Right cardiac atrium (tissue), 5 donors: ENCODE data around the gene DAO. TPM values are rescaled to one million over a fixed set of nuclear protein-coding genes. Genes with fewer than 3 reads are reported as not detected.

Source experiments
- ATAC-seq, 2 donors: fragments of 200-7000 bp; cut with Tn5 transposase; one replicate each; pipeline versions ENCODE4 v1.8.0 to v1.9.1; 2020; ENCODE audit warnings: moderate library complexity in 2 of 2, mild to moderate bottlenecking in 1 of 2
- DNase-seq, 3 donors: peaks; one replicate each; pipeline ENCODE4 v3.0.0-alpha.2; 2020
- H3K27ac ChIP-seq: one replicate; pipeline ENCODE4 v1.5.1; 2013; ENCODE audit warnings: mild to moderate bottlenecking, low read length, control low read depth, moderate library complexity
- H3K27me3 ChIP-seq: one replicate; pipeline ENCODE4 v1.6.1; 2013; ENCODE audit not compliant: control insufficient read depth, insufficient read depth
- H3K4me1 ChIP-seq: one replicate; pipeline ENCODE4 v1.6.1; 2013; ENCODE audit warnings: low read length; ENCODE audit not compliant: control insufficient read depth, insufficient read depth
- H3K4me3 ChIP-seq: one replicate; pipeline ENCODE4 v1.5.1; 2013; ENCODE audit warnings: low read length, control low read depth
- H3K9me3 ChIP-seq: one replicate; pipeline ENCODE4 v1.6.1; 2013; ENCODE audit warnings: low read length; ENCODE audit not compliant: control insufficient read depth
- WGBS: extraction: QIAGEN DNeasy Blood & Tissue Kit; methylation state at CpG from one replicate; pipeline ENCODE4 v1.1.7; 2013; 5-methylcytosine and 5-hydroxymethylcytosine counted together
- intact Hi-C, 4 donors: fragments of 100-400 bp; cut with DNase I; formaldehyde crosslinking; loops; one replicate each; pipeline versions ENCODE4 v1.11.0 to v1.14.0; 2022 to 2023
- polyA plus RNA-seq: library from polyadenylated mRNA; stranded (reverse); fragments of 200-250 nt; gene quantifications from one replicate; pipeline ENCODE4 v1.2.3, GENCODE V29; 2013
- total RNA-seq, 4 donors: library from RNA; stranded (reverse); fragmentation: NEBNext Ultra II Directional; extraction: Animal tissue kit (Norgen Biotek cat#: 25700); gene quantifications; one replicate each; pipeline ENCODE4 v1.2.1, GENCODE V29; 2021
- donor health status: healthy with polysubstance abuse.
- donor health status: DM: no; HTN: yes; CAD: no.
- donor health status: DM: no; HTN: no; CAD: no.
- donor health status: DM: no; HTN: yes; CAD: no; lungs with severe emphysema.
- donor health status: DM: yes; HTN: yes; CAD: no.

DAO gene
- total and polyA plus RNA-seq, 5 donors: not detected

DNA sequence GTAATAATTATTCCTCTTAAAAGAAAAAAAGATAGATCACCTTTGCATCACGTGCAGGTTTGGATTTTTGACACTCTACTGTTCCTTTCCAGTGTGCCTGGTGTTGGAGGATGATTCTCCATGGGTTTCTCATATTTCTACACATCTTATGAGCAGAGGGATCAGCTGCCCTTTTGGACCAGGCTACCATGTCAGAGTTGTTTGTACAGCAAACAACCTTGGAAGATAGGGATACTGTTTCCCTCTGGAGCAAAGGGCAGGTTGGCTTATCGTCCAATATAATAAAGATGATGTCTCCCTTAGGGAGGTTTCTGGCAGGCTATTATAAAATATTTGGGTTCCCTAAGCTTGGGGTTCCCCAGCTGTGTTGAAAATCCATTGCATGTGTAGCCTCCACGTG is 42.1 kb downstream of the DAO start:
- Histone ChIP-seq H3K27ac (no peak overlapping the region), H3K4me3 (no peak overlapping the region), H3K4me1 (no peaks in the 10 kb centered on the region), H3K9me3 (no peaks in the 10 kb centered on the region), H3K27me3 (no peaks in the 10 kb centered on the region)
- ATAC-seq (no peak), DNase-seq (no peak)
- WGBS: 67% methylated on average over 3 of the region's 3 CpGs
- intact Hi-C loops: no loop called here

DNA sequence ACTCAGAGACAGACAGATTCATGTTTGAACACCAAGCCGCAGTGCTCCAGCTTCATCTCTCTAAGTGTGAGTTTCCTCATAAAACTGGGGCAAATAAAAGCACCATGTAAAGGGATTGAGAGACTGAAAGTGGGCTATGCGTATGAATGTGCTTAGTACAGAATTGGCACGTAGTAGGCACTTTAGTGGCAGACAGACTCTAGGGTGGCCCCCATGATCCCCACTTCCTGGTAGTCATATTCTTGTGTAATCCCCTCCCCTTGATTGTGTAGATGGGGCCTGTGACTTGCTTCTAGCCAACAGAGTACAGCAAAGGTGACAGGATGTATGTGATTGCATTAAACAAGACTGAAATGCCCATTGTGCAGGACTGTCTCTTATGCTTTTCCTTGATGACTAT is 43.0 kb downstream of the DAO start:
- DNase-seq (no peak), ATAC-seq (no peak)
- Histone ChIP-seq H3K27me3 (no peaks in the 10 kb centered on the region), H3K9me3 (no peaks in the 10 kb centered on the region), H3K27ac (no peak overlapping the region), H3K4me1 (no peaks in the 10 kb centered on the region), H3K4me3 (no peak overlapping the region)
- 91% methylated on average over 3 of the region's 3 CpGs for WGBS
- intact Hi-C loops: no loop called here

GRCh38 chr12:108928695-108929094 is 48.8 kb downstream of the DAO start:
- Histone ChIP-seq H3K9me3 (no peaks in the 10 kb centered on the region), H3K4me3 (no peak overlapping the region), H3K27ac (no peak overlapping the region), H3K4me1 (no peaks in the 10 kb centered on the region), H3K27me3 (no peaks in the 10 kb centered on the region)
- ATAC-seq (no peak), DNase-seq (no peak)
- intact Hi-C loops: no loop called here
- 93% methylated on average over 8 of the region's 8 CpGs for WGBS

- peak in 1 of 2 donors; percentile 67 for ATAC-seq
- H3K27ac ChIP-seq: no peak overlapping the region
- intact Hi-C loops: no loop called here
- 57% methylated on average over 5 of the region's 5 CpGs for WGBS
- no peak overlapping the region for H3K4me3 ChIP-seq
- no peaks in the 10 kb centered on the region for H3K27me3 ChIP-seq
- no peak for DNase-seq
- no peaks in the 10 kb centered on the region for H3K9me3 ChIP-seq
- H3K4me1 ChIP-seq: no peaks in the 10 kb centered on the region
Observed at GRCh38 chr12:108930155-108930554, 50.3 kb downstream of the DAO start.

DNA sequence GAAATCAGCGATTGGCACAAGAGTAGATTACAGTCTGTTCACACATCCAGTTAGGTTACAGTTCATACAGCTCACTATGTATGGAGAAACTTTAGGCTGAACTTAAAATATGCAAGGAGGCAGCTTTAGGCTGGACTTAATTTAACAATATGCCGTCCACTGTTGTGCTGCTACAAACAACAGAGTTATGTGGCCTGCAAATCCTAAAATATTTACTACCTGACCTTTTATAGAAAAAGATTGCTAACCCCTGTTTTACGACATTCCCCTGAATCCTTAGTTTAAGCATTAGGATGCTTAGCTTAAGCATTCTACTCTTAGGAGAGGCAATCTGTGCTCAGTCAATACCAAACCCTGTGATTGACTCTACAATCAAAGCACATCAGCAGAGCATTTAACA is 50.9 kb downstream of the DAO start:
- no peak for DNase-seq
- Histone ChIP-seq H3K4me1 (no peaks in the 10 kb centered on the region), H3K9me3 (no peaks in the 10 kb centered on the region), H3K27ac (no peak overlapping the region), H3K4me3 (no peak overlapping the region), H3K27me3 (no peaks in the 10 kb centered on the region)
- intact Hi-C loops: no loop called here
- WGBS: 94% methylated on average over 3 of the region's 3 CpGs
- ATAC-seq: no peak

- no peak for DNase-seq
- H3K4me1 ChIP-seq: no peaks in the 10 kb centered on the region
- no peak overlapping the region for H3K4me3 ChIP-seq
- intact Hi-C loops: no loop called here
- H3K27ac ChIP-seq: no peak overlapping the region
- 73% methylated on average over 6 of the region's 6 CpGs for WGBS
- no peaks in the 10 kb centered on the region for H3K9me3 ChIP-seq
- ATAC-seq: no peak
- no peaks in the 10 kb centered on the region for H3K27me3 ChIP-seq
Observed at GRCh38 chr12:108933949-108934348, 54.1 kb downstream of the DAO start.

GRCh38 chr12:108935159-108935763 is 55.4 kb downstream of the DAO start:
- Histone ChIP-seq H3K4me3 (no peak overlapping the region), H3K4me1 (no peaks in the 10 kb centered on the region), H3K9me3 (no peaks in the 10 kb centered on the region), H3K27ac (no peak overlapping the region), H3K27me3 (no peaks in the 10 kb centered on the region)
- no peak for ATAC-seq
- 82% methylated on average over 7 of the region's 7 CpGs for WGBS
- intact Hi-C loops: no loop called here
- no peak for DNase-seq

DNA sequence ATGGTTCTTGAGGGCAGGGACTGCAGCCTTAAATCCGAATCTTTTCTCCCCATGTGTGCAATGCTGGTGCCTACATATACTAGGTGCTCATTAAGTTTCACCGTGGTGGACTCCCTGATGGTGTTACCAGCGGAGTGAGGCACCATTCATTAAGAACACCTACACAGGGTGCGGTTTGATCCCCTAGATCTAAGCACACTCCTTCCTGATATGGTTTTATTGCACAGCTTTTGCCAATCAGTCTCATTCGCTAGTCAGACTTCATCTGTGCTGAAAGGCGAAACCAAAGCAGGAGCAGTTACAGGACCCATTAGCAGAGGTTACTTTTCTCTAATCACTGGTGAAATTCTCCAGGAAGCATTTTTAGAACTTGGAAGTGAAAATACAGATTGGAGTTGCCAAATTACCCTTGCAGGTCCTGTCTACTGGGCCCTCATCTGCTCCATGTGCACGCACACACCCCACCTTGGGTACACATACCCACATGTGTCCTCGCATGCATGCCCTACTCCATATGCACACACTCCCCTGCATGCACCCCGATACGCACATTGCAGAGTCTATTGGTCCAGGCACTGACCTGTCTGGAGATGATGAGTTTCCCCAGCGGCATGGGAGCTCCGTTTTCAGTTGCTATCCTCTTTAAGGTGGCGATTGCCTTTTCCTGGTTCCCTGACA is 58.5 kb downstream of the DAO start:
- Histone ChIP-seq H3K27me3 (no peaks in the 10 kb centered on the region), H3K4me1 (no peaks in the 10 kb centered on the region), H3K9me3 (no peaks in the 10 kb centered on the region), H3K27ac (no peak overlapping the region), H3K4me3 (no peak overlapping the region)
- whole genome bisulfite sequencing: 88% methylated on average over 13 of the region's 13 CpGs
- DNase-seq (no peak), ATAC-seq (no peak)
- intact Hi-C loops: no loop called here

DNA sequence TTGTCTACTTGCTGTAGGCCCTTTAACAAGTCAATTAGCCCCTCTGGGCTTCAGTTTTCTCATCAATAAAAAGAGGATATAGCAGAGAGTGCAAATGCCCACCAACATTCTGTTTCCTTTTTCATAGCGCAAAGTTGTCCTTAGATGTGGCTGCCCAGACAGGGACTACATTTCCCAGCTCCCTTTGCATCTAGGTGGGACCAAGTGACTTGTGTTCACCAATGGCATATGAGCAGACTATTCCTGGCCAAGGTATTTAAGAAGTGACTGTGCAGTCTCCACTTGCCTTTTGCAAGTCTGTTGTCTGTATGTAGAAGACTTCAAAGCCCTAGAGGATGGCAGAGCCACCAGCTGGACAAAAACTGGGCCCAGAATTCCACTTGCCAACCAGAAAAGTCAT is 59.7 kb downstream of the DAO start:
- ATAC-seq: peak in 1 of 2 donors; percentile 56
- intact Hi-C loops: no loop called here
- WGBS: 52% methylated on average over 1 of the region's 1 CpG
- no peaks in the 10 kb centered on the region for H3K27me3 ChIP-seq
- H3K27ac ChIP-seq: no peak overlapping the region
- no peak overlapping the region for H3K4me3 ChIP-seq
- H3K9me3 ChIP-seq: no peaks in the 10 kb centered on the region
- DNase-seq: no peak
- H3K4me1 ChIP-seq: no peaks in the 10 kb centered on the region

DNA sequence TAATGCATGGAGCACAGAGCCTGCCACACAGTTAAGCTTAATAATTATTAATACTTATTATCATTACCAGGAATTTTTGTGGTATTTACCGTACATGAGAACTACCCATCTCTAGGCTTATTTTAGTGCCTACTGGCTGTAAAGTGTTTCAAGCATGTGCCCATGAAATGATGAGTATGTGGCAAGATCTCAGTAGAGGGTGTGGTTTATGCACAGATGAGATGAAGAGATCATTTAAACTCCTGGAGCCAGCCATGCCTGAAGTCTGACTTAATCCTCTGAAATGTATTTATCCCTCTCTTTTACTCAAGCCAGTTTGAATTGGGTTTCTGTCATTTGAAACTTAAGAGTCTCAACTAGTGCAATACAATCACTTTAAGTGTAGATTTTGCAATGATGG is 60.2 kb downstream of the DAO start:
- ATAC-seq: no peak
- 42% methylated on average over 1 of the region's 1 CpG for WGBS
- intact Hi-C loops: loop anchor here in 1 of 4 donors (10.0 kb wide), 1 partner anchor 365 kb away; no protein-coding TSS in a partner anchor
- Histone ChIP-seq H3K4me3 (no peak overlapping the region), H3K27ac (no peak overlapping the region), H3K9me3 (no peaks in the 10 kb centered on the region), H3K27me3 (no peaks in the 10 kb centered on the region), H3K4me1 (no peaks in the 10 kb centered on the region)
- DNase-seq: no peak

DNA sequence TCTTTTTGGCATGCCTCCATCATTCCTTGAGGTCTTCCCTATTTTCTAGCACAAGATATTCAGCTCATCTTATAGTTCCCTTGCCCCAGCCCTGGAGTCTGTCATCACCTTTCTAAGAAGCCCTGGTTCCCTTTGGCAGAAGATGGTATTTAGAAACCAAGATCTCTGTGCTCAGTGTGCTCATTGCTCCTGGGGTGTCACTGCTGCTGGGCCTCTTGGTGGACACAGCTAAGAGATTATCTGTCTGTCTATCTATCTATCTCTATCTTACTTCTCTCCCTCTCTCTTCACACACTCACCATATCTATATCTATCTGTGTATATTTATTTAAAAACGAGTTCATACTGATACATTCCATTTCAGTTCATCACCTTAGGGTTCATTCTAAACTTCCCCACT is 67.2 kb downstream of the DAO start:
- no peak for ATAC-seq
- 55% methylated on average over 1 of the region's 1 CpG for WGBS
- no peak overlapping the region for H3K4me3 ChIP-seq
- no peaks in the 10 kb centered on the region for H3K9me3 ChIP-seq
- intact Hi-C loops: loop anchor here in 2 of 4 donors (5.0 to 10.0 kb wide), 2 partner anchors 372 to 385 kb away; partner anchors contain the start of genes ISCU (in 1 of the 2) and SART3 (in 1 of the 2)
- no peak overlapping the region for H3K27ac ChIP-seq
- no peaks in the 10 kb centered on the region for H3K4me1 ChIP-seq
- no peak for DNase-seq
- H3K27me3 ChIP-seq: no peaks in the 10 kb centered on the region
